Panc1 (cell line): ENCODE measurements around the gene MZB1.

Experiments
- POLR2AphosphoS5 ChIP-seq: IDR thresholded peaks from 2 replicates; pipeline ENCODE4 v1.6.1; 2012; ENCODE audit warnings: mild to moderate bottlenecking, low read depth, low read length, moderate library complexity
- SIN3A ChIP-seq: IDR thresholded peaks from 2 replicates; pipeline ENCODE4 v1.6.1; 2012; ENCODE audit warnings: low read depth, mild to moderate bottlenecking, low read length, moderate library complexity, borderline replicate concordance; ENCODE audit not compliant: insufficient read depth
- TCF7L2 ChIP-seq: IDR thresholded peaks from 2 replicates; pipeline ENCODE4 v1.6.1; 2011; ENCODE audit warnings: mild to moderate bottlenecking, low read depth, low read length, inconsistent platforms
- TF ChIP-seq, protein P1 (sequence below): fragments of 450-650 bp; IDR thresholded peaks from 2 replicates; pipeline ENCODE4 v1.5.1; 2017; ENCODE audit warnings: mild to moderate bottlenecking
- TF ChIP-seq, protein P2 (sequence below), 2 experiments: IDR thresholded peaks; 2 replicates each; pipeline ENCODE4 v1.6.1; 2011 to 2012; ENCODE audit warnings: low read depth in 2 of 2, control low read depth in 1 of 2, low read length in 1 of 2, mild to moderate bottlenecking in 1 of 2, moderate library complexity in 1 of 2; ENCODE audit not compliant: insufficient read depth in 1 of 2

DNA sequence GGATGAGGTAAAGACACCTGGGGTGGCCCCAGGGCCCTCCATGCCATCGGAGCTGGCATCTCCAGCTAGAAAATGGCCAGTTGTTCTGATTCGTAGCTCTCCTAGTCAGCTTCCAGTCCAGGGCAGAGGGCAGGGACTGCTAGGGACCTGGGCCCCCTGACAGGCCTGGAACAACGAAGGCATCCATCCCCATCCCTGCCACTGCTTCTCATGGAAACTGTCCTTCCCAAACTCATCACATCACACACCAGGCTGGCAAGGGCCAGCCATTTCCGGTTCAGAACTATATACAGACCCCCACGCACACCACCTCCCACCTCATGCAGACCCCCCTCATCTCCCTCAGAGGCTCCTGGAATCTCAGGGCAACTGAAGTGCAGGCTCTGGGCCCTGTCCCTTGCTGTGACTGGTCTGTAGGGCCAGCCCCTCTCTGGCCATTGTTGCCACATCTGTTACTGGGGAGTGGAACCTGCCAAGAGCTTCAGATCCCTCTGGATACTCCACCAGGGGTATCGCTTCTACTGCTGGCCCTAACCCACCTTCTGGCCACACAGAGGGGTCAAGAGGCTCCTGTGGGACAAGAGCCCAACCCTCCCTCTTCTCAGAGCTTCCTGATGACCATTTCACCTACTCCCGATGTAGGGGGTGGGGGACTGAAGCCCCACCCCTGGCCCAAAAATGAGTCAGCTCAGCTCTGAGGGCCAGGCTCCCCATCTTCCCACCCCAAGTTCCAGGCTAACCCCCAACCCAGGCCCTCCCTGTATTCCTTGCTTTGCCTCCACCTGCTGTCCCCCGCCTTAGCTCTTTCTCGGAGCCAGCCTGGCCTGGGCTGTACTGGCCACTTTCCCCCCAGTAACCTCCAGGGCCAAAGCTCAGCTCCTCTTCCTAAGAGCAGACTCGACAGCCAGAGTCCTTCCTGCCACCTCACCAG lies 1.2 kb upstream of the MZB1 start:
- TF ChIP-seq, protein P1, sequence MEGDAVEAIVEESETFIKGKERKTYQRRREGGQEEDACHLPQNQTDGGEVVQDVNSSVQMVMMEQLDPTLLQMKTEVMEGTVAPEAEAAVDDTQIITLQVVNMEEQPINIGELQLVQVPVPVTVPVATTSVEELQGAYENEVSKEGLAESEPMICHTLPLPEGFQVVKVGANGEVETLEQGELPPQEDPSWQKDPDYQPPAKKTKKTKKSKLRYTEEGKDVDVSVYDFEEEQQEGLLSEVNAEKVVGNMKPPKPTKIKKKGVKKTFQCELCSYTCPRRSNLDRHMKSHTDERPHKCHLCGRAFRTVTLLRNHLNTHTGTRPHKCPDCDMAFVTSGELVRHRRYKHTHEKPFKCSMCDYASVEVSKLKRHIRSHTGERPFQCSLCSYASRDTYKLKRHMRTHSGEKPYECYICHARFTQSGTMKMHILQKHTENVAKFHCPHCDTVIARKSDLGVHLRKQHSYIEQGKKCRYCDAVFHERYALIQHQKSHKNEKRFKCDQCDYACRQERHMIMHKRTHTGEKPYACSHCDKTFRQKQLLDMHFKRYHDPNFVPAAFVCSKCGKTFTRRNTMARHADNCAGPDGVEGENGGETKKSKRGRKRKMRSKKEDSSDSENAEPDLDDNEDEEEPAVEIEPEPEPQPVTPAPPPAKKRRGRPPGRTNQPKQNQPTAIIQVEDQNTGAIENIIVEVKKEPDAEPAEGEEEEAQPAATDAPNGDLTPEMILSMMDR: no peak
- TF ChIP-seq SIN3A (no peak), POLR2AphosphoS5 (no peak), TCF7L2 (no peak)
- TF ChIP-seq, protein P2, sequence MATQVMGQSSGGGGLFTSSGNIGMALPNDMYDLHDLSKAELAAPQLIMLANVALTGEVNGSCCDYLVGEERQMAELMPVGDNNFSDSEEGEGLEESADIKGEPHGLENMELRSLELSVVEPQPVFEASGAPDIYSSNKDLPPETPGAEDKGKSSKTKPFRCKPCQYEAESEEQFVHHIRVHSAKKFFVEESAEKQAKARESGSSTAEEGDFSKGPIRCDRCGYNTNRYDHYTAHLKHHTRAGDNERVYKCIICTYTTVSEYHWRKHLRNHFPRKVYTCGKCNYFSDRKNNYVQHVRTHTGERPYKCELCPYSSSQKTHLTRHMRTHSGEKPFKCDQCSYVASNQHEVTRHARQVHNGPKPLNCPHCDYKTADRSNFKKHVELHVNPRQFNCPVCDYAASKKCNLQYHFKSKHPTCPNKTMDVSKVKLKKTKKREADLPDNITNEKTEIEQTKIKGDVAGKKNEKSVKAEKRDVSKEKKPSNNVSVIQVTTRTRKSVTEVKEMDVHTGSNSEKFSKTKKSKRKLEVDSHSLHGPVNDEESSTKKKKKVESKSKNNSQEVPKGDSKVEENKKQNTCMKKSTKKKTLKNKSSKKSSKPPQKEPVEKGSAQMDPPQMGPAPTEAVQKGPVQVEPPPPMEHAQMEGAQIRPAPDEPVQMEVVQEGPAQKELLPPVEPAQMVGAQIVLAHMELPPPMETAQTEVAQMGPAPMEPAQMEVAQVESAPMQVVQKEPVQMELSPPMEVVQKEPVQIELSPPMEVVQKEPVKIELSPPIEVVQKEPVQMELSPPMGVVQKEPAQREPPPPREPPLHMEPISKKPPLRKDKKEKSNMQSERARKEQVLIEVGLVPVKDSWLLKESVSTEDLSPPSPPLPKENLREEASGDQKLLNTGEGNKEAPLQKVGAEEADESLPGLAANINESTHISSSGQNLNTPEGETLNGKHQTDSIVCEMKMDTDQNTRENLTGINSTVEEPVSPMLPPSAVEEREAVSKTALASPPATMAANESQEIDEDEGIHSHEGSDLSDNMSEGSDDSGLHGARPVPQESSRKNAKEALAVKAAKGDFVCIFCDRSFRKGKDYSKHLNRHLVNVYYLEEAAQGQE (IDR thresholded peaks at IDR 0.05; ENCODE audit: insufficient read depth in 1 of 2, low read depth in 2 of 2, low read length in 1 of 2): no peak
